Measurements from ENCODE around the gene FRAS1.
"Not testable (repeated sequence)": the region's sequence is repeated elsewhere in the genome, so short reads cannot be mapped to it uniquely, and the experiment has no call there.

Gene FRAS1, protein sequence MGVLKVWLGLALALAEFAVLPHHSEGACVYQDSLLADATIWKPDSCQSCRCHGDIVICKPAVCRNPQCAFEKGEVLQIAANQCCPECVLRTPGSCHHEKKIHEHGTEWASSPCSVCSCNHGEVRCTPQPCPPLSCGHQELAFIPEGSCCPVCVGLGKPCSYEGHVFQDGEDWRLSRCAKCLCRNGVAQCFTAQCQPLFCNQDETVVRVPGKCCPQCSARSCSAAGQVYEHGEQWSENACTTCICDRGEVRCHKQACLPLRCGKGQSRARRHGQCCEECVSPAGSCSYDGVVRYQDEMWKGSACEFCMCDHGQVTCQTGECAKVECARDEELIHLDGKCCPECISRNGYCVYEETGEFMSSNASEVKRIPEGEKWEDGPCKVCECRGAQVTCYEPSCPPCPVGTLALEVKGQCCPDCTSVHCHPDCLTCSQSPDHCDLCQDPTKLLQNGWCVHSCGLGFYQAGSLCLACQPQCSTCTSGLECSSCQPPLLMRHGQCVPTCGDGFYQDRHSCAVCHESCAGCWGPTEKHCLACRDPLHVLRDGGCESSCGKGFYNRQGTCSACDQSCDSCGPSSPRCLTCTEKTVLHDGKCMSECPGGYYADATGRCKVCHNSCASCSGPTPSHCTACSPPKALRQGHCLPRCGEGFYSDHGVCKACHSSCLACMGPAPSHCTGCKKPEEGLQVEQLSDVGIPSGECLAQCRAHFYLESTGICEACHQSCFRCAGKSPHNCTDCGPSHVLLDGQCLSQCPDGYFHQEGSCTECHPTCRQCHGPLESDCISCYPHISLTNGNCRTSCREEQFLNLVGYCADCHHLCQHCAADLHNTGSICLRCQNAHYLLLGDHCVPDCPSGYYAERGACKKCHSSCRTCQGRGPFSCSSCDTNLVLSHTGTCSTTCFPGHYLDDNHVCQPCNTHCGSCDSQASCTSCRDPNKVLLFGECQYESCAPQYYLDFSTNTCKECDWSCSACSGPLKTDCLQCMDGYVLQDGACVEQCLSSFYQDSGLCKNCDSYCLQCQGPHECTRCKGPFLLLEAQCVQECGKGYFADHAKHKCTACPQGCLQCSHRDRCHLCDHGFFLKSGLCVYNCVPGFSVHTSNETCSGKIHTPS (N-terminal part only)

DNA sequence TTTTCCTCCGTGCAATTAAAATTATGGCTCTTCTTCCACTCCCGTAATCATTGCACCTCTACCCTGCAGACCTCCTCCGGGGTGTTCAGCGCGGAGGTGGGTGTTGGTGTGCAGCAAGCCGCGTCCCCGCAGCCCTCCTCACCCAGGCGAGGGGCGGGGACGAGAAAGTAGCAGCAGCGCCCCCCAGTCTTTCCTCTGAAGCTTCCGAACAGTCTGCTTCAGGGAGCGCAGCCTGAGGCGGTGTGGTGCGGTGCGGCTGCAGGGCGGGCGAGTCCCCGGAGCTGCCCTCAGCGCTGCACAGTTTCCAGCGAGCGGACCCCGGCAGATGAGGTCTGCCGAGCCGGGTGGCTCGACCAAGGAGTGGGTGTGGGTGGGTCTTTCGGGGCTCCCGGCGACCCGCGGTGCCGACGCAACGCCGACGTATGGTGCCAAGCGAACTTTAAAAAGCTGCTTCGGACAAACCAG is at the start of gene FRAS1:
Gene FRAS1, plus strand, starts transcription at position 189 of the 465 bp plus-strand sequence. CDS start 687 bp downstream, outside the sequence.
- Histone ChIP-seq H3K27ac (ENCODE audit: low read depth in 2 of 2, low read length in 2 of 2) (no peak within 1 kb of the TSS), H3K9ac (ENCODE audit: low read depth in 1 of 2, low read length in 2 of 2) (peak within 1 kb of the TSS in 1 of 2 donors; percentile 65), H3K4me3 (ENCODE audit: low read length in 2 of 2) (peak within 1 kb of the TSS; percentile 60 to 82), H3K9me3 (ENCODE audit: control insufficient read depth in 2 of 2, low read length in 2 of 2) (no peaks in the 10 kb centered on the region), H3K36me3 (ENCODE audit: control insufficient read depth in 2 of 2, insufficient read depth in 2 of 2, low read length in 2 of 2) (no peaks in the 10 kb centered on the region), H3K4me1 (ENCODE audit: control insufficient read depth in 2 of 2, insufficient read depth in 2 of 2, low read length in 2 of 2) (peaks cover 16 to 19% of the 10 kb centered on the region in 2 donors), H3K27me3 (ENCODE audit: control insufficient read depth in 2 of 2, insufficient read depth in 2 of 2, low read length in 2 of 2) (peaks cover 0 to 9% of the 10 kb centered on the region in 2 donors)

DNA sequence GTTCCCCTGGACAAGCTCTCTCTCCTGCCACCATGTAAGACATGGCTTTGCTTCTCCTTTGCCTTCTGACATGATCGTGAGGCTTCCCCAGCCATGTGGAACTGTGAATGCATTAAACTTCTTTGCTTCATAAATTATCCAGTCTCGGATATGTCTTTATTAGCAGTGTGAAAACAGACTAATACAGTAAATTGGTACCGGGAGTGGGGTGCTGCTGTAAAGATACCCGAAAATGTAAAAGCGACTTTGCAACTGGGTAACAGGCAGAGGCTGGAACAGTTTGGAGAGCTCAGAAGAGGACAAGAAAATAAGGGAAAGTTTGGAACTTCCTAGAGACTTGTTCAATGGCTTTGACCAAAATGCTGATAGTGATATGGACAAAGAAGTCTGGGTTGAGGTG is 46.1 kb upstream of the FRAS1 start:
- not testable (repeated sequence) for H3K4me3 ChIP-seq (ENCODE audit: low read length in 2 of 2); H3K27ac ChIP-seq (ENCODE audit: low read depth in 2 of 2, low read length in 2 of 2); H3K36me3 ChIP-seq (ENCODE audit: control insufficient read depth in 2 of 2, insufficient read depth in 2 of 2, low read length in 2 of 2); H3K9ac ChIP-seq (ENCODE audit: low read depth in 1 of 2, low read length in 2 of 2); H3K27me3 ChIP-seq (ENCODE audit: control insufficient read depth in 2 of 2, insufficient read depth in 2 of 2, low read length in 2 of 2); H3K4me1 ChIP-seq (ENCODE audit: control insufficient read depth in 2 of 2, insufficient read depth in 2 of 2, low read length in 2 of 2); H3K9me3 ChIP-seq (ENCODE audit: control insufficient read depth in 2 of 2, low read length in 2 of 2)

DNA sequence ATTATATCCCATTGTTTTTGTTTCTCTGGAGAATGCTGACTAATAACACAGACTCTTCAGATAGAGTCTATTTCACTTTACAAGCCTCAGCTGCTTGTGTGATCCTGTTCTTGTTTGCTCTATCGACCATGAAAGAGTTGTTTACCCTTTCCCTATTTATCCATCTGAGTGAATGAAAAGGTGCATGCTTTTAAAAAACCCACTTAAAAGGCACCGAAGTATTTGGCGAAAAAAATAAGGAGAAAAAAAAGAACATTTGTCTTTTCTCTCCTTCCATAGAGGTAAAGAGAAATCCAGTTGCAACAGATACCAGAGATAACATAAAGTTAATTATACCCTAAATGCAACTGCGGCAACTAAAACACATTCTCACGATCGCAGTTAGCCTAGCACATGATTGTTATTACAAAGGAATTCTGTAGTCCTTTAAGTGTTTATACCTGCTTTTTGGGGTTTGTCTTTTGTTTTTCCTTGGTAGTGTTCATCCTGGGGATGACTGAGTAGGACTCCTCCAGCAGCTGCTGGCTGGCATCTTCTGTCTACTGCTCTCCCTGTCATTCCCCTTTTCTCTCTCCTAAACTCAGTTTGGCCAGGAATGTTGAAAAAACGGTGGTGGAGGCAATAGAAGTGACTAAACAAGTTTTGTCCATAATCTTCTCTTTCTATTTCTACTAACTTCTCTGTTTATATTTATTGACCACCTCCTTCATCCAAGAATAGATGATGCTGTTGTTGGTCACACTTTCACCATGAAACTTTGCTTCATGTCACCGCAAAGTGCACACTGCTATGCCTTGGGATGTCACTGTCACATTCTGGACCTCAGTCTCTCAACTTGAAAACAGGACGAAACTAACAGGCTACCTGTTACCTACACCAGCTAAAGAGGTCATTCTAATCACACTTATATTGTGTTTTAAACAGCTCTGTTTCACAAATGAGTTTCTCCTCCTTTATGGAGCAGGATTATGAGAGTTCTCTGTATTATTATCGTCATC is 41.9 kb upstream of the FRAS1 start:
- Histone ChIP-seq H3K27ac (ENCODE audit: low read depth in 2 of 2, low read length in 2 of 2) (no peak overlapping the region), H3K4me1 (ENCODE audit: control insufficient read depth in 2 of 2, insufficient read depth in 2 of 2, low read length in 2 of 2) (no peaks in the 10 kb centered on the region)

GRCh38 chr4:78018271-78019049 is 38.7 kb upstream of the FRAS1 start:
- no peak overlapping the region for H3K27ac ChIP-seq (ENCODE audit: low read depth in 2 of 2, low read length in 2 of 2)
- H3K36me3 ChIP-seq (ENCODE audit: control insufficient read depth in 2 of 2, insufficient read depth in 2 of 2, low read length in 2 of 2): no peaks in the 10 kb centered on the region
- H3K9me3 ChIP-seq (ENCODE audit: control insufficient read depth in 2 of 2, low read length in 2 of 2): no peaks in the 10 kb centered on the region
- H3K27me3 ChIP-seq (ENCODE audit: control insufficient read depth in 2 of 2, insufficient read depth in 2 of 2, low read length in 2 of 2): no peaks in the 10 kb centered on the region
- no peak overlapping the region for H3K4me3 ChIP-seq (ENCODE audit: low read length in 2 of 2)
- H3K4me1 ChIP-seq (ENCODE audit: control insufficient read depth in 2 of 2, insufficient read depth in 2 of 2, low read length in 2 of 2): no peaks in the 10 kb centered on the region
- no peak overlapping the region for H3K9ac ChIP-seq (ENCODE audit: low read depth in 1 of 2, low read length in 2 of 2)

More for the DNA sequence above, 41.9 kb upstream of the FRAS1 start:
- Histone ChIP-seq H3K36me3 (ENCODE audit: control insufficient read depth in 2 of 2, insufficient read depth in 2 of 2, low read length in 2 of 2) (no peaks in the 10 kb centered on the region), H3K9me3 (ENCODE audit: control insufficient read depth in 2 of 2, low read length in 2 of 2) (no peaks in the 10 kb centered on the region), H3K27me3 (ENCODE audit: control insufficient read depth in 2 of 2, insufficient read depth in 2 of 2, low read length in 2 of 2) (no peaks in the 10 kb centered on the region), H3K9ac (ENCODE audit: low read depth in 1 of 2, low read length in 2 of 2) (no peak overlapping the region), H3K4me3 (ENCODE audit: low read length in 2 of 2) (no peak overlapping the region)

- Histone ChIP-seq H3K9me3 (ENCODE audit: control insufficient read depth in 2 of 2, low read length in 2 of 2) (no peaks in the 10 kb centered on the region), H3K4me1 (ENCODE audit: control insufficient read depth in 2 of 2, insufficient read depth in 2 of 2, low read length in 2 of 2) (no peaks in the 10 kb centered on the region), H3K27me3 (ENCODE audit: control insufficient read depth in 2 of 2, insufficient read depth in 2 of 2, low read length in 2 of 2) (no peaks in the 10 kb centered on the region), H3K9ac (ENCODE audit: low read depth in 1 of 2, low read length in 2 of 2) (no peak overlapping the region), H3K27ac (ENCODE audit: low read depth in 2 of 2, low read length in 2 of 2) (no peak overlapping the region), H3K4me3 (ENCODE audit: low read length in 2 of 2) (no peak overlapping the region), H3K36me3 (ENCODE audit: control insufficient read depth in 2 of 2, insufficient read depth in 2 of 2, low read length in 2 of 2) (no peaks in the 10 kb centered on the region)
Measured at GRCh38 chr4:78019414-78019813, 37.7 kb upstream of the FRAS1 start.

- no peaks in the 10 kb centered on the region for H3K36me3 ChIP-seq (ENCODE audit: control insufficient read depth in 2 of 2, insufficient read depth in 2 of 2, low read length in 2 of 2)
- H3K4me1 ChIP-seq (ENCODE audit: control insufficient read depth in 2 of 2, insufficient read depth in 2 of 2, low read length in 2 of 2): no peaks in the 10 kb centered on the region
- no peaks in the 10 kb centered on the region for H3K9me3 ChIP-seq (ENCODE audit: control insufficient read depth in 2 of 2, low read length in 2 of 2)
- H3K4me3 ChIP-seq (ENCODE audit: low read length in 2 of 2): no peak overlapping the region
- H3K27ac ChIP-seq (ENCODE audit: low read depth in 2 of 2, low read length in 2 of 2): no peak overlapping the region
- H3K27me3 ChIP-seq (ENCODE audit: control insufficient read depth in 2 of 2, insufficient read depth in 2 of 2, low read length in 2 of 2): no peaks in the 10 kb centered on the region
- no peak overlapping the region for H3K9ac ChIP-seq (ENCODE audit: low read depth in 1 of 2, low read length in 2 of 2)
Measured at GRCh38 chr4:78020677-78021076, 36.4 kb upstream of the FRAS1 start.

GRCh38 chr4:78022517-78022916 is 34.6 kb upstream of the FRAS1 start:
- Histone ChIP-seq H3K4me1 (ENCODE audit: control insufficient read depth in 2 of 2, insufficient read depth in 2 of 2, low read length in 2 of 2) (no peaks in the 10 kb centered on the region), H3K27me3 (ENCODE audit: control insufficient read depth in 2 of 2, insufficient read depth in 2 of 2, low read length in 2 of 2) (no peaks in the 10 kb centered on the region), H3K9ac (ENCODE audit: low read depth in 1 of 2, low read length in 2 of 2) (no peak overlapping the region), H3K27ac (ENCODE audit: low read depth in 2 of 2, low read length in 2 of 2) (no peak overlapping the region), H3K9me3 (ENCODE audit: control insufficient read depth in 2 of 2, low read length in 2 of 2) (no peaks in the 10 kb centered on the region), H3K4me3 (ENCODE audit: low read length in 2 of 2) (no peak overlapping the region), H3K36me3 (ENCODE audit: control insufficient read depth in 2 of 2, insufficient read depth in 2 of 2, low read length in 2 of 2) (no peaks in the 10 kb centered on the region)

GRCh38 chr4:78024085-78024484 is 33.0 kb upstream of the FRAS1 start:
- no peaks in the 10 kb centered on the region for H3K36me3 ChIP-seq (ENCODE audit: control insufficient read depth in 2 of 2, insufficient read depth in 2 of 2, low read length in 2 of 2)
- H3K4me3 ChIP-seq (ENCODE audit: low read length in 2 of 2): no peak overlapping the region
- no peaks in the 10 kb centered on the region for H3K9me3 ChIP-seq (ENCODE audit: control insufficient read depth in 2 of 2, low read length in 2 of 2)
- H3K4me1 ChIP-seq (ENCODE audit: control insufficient read depth in 2 of 2, insufficient read depth in 2 of 2, low read length in 2 of 2): no peaks in the 10 kb centered on the region
- no peaks in the 10 kb centered on the region for H3K27me3 ChIP-seq (ENCODE audit: control insufficient read depth in 2 of 2, insufficient read depth in 2 of 2, low read length in 2 of 2)
- H3K27ac ChIP-seq (ENCODE audit: low read depth in 2 of 2, low read length in 2 of 2): no peak overlapping the region
- H3K9ac ChIP-seq (ENCODE audit: low read depth in 1 of 2, low read length in 2 of 2): no peak overlapping the region
